ENCODE results near the gene CLIC3.

DNA sequence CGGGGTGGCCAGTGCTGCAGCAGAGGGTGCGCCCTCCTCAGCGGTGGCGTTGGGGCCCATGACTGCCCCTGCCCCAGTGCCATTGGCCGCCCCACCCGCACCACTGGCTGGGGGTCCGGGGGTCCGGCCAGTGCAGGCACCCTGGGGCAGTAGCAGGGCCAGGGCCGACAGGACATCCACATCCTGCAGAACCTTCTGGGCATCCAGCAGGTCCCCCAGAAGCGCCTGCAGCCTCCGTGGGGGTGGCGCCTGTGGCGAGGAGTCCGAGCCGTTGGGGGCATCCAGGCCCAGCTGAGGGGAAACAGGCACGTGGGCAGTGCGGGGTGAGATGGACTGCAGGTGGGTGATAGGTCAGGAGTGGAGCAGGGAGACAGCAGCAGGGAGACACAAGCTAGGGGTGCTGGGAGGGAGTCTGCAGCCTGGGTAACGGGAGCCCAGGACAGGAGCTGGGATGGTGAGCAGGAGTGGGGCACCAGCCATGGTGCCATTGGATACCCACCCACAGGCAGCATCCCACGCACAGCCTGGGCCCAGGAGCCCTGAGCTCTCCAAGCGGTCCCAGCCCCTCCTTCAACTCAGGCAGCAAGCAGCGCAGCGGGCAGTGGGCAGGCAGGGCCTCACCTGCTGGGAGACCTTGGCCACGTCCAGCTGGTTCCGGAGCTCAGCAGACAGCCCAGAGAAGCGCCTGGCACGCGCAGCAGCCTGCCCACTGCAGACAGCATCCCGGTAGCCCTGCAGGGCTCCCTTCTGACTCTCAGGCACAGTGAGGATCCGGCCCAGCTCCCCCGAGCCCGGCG lies 24.6 kb upstream of the CLIC3 start:
- no peak for TF ChIP-seq EZH2 (IDR thresholded peaks at IDR 0.05; ENCODE audit: insufficient read depth, poor library complexity, severe bottlenecking)
- TF ChIP-seq EZH2phosphoT487 (IDR thresholded peaks at IDR 0.05; ENCODE audit: insufficient read depth, low read depth): no peak
